Osteoblast (primary cell): Measurements from ENCODE around the gene KTN1. TPM values are rescaled to one million over a fixed set of nuclear protein-coding genes. Genes with fewer than 3 reads are reported as not detected.
A peak's percentile ranks its signal among the peaks of the same experiment; 100 is the strongest.

ENCODE experiments used
- DNase-seq: peaks from one replicate; pipeline ENCODE4 v3.0.0; 2011; ENCODE audit warnings: low spot score, mixed read lengths; ENCODE audit not compliant: insufficient read length; ENCODE audit errors: missing footprints
- H2AFZ ChIP-seq: 2 replicates; pipeline ENCODE4 v1.6.0; 2011; ENCODE audit warnings: mild to moderate bottlenecking, low read length
- H3K27ac ChIP-seq: 2 replicates; pipeline ENCODE4 v1.5.1; 2011; ENCODE audit warnings: mild to moderate bottlenecking, low read depth, low read length, moderate library complexity
- H3K27me3 ChIP-seq: 2 replicates; pipeline ENCODE4 v1.6.0; 2012; ENCODE audit warnings: mild to moderate bottlenecking, control low read depth, inconsistent platforms, low read length, moderate library complexity; ENCODE audit not compliant: insufficient read depth
- H3K36me3 ChIP-seq: 2 replicates; pipeline ENCODE4 v1.5.1; 2011; ENCODE audit warnings: mild to moderate bottlenecking, low read length, control low read depth, moderate library complexity; ENCODE audit not compliant: insufficient read depth
- H3K4me1 ChIP-seq: 2 replicates; pipeline ENCODE4 v1.5.1; 2011; ENCODE audit warnings: mild to moderate bottlenecking, low read length, control low read depth, moderate library complexity; ENCODE audit not compliant: insufficient read depth
- H3K4me2 ChIP-seq: 2 replicates; pipeline ENCODE4 v1.6.0; 2011; ENCODE audit warnings: mild to moderate bottlenecking, low read length; ENCODE audit not compliant: insufficient read depth
- H3K4me3 ChIP-seq: fragments of 200-600 bp; sonication (generic); 3 replicates; pipeline ENCODE4 v1.5.1; 2012; ENCODE audit warnings: mild to moderate bottlenecking, low read length, inconsistent platforms; ENCODE audit not compliant: insufficient read depth
- H3K79me2 ChIP-seq: 2 replicates; pipeline ENCODE4 v1.6.0; 2012; ENCODE audit warnings: mild to moderate bottlenecking, low read length, control low read depth, inconsistent platforms; ENCODE audit not compliant: insufficient read depth
- H3K9me3 ChIP-seq: 2 replicates; pipeline ENCODE4 v1.5.1; 2011; ENCODE audit warnings: low read depth, low read length, control low read depth
- H4K20me1 ChIP-seq: 2 replicates; pipeline ENCODE4 v1.6.0; 2012; ENCODE audit warnings: mild to moderate bottlenecking, low read length, control low read depth; ENCODE audit not compliant: insufficient read depth
- total RNA-seq: library from RNA; depleted of rRNA; stranded (reverse); fragments of >200 nt; gene quantifications from 2 replicates; pipeline ENCODE4 v1.2.3, GENCODE V29; 2012
- TF ChIP-seq, protein P1 (sequence below): IDR thresholded peaks from 2 replicates; pipeline ENCODE4 v1.5.1; 2011; ENCODE audit warnings: mild to moderate bottlenecking, low read depth, low read length, moderate library complexity; ENCODE audit errors: extremely low read depth

The KTN1 gene
- total RNA-seq, 1 donor, result 172 TPM

DNA sequence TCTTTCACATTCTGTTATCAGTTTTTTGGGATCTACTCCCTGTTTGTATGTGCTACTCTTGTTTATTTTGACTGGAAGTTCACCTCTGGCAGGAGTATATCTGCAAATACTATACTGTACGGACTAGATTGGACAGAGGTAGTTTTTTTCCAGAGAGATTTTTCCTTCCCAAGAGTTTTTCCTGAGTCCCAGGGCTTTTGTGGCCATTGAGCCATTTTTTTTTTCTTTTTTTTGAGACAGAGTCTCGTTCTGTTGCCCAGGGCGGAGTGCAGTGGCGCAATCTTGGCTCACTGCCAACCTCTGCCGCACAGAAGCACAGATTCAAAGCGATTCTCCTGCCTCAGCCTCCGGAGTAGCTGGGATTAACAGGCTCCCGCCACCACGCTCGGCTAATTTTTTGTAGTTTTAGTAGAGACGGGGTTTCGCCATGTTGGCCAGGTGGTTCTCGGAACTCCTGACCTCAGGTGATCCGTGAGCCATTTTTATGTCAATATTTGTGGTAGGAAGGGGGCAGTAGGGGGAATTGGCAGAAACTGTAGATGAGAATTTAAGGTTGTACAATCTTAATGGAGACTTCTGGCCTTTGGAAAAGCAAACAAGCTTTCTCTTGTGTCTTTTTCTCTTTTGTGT lies 19.4 kb downstream of the KTN1 start:
- Histone ChIP-seq H3K27ac (no peak overlapping the region), H3K9me3 (no peaks in the 10 kb centered on the region), H3K4me3 (no peak overlapping the region), H2AFZ (no peak overlapping the region), H4K20me1 (peaks cover 12% of the 10 kb centered on the region), H3K4me2 (no peak overlapping the region), H3K79me2 (peaks cover 87% of the 10 kb centered on the region), H3K36me3 (no peaks in the 10 kb centered on the region), H3K4me1 (peaks cover 16% of the 10 kb centered on the region), H3K27me3 (no peaks in the 10 kb centered on the region)
- TF ChIP-seq, protein P1, sequence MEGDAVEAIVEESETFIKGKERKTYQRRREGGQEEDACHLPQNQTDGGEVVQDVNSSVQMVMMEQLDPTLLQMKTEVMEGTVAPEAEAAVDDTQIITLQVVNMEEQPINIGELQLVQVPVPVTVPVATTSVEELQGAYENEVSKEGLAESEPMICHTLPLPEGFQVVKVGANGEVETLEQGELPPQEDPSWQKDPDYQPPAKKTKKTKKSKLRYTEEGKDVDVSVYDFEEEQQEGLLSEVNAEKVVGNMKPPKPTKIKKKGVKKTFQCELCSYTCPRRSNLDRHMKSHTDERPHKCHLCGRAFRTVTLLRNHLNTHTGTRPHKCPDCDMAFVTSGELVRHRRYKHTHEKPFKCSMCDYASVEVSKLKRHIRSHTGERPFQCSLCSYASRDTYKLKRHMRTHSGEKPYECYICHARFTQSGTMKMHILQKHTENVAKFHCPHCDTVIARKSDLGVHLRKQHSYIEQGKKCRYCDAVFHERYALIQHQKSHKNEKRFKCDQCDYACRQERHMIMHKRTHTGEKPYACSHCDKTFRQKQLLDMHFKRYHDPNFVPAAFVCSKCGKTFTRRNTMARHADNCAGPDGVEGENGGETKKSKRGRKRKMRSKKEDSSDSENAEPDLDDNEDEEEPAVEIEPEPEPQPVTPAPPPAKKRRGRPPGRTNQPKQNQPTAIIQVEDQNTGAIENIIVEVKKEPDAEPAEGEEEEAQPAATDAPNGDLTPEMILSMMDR, result no peak
- DNase-seq, result no peak

DNA sequence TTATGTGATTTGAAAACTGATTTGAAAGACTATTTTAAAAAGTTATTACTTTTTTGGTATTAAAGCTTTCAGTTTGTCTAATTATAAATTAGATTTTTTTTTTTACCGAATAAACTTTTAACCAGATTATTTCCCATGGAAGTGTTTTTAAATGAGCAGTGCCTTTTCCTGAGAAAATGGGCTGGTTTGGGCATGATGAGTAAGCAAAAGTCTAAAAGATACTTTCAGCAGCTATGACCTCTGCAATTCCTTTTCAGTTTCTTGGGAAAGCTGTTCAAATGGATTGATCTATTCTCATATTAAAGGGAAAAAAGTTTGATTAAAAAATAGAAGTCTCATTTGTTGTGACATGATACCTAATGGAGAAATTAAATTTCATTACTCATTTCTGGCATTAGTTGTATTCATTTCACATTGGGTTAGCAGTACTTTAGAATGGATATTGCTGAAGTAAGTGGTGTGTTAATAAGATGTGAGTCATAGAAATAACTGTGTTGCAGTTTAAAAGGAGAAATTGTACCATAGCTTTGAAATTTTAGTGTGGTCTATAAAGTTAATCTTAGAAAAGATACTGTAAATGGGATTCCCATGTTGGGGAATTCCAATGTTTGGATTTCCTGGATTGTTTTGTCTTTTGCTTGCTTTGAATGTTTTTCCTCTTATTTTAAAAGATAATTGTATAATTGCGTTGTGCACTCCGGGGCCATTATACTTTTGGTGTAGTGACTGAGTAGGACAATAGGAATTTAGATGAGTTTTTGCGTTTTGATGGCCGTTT lies 21.0 kb downstream of the KTN1 start:
- no peaks in the 10 kb centered on the region for H3K27me3 ChIP-seq
- H3K9me3 ChIP-seq, result no peaks in the 10 kb centered on the region
- no peaks in the 10 kb centered on the region for H3K36me3 ChIP-seq
- TF ChIP-seq, protein P1, result no peak
- no peak for DNase-seq
- peak overlapping the region; percentile 34 for H3K4me3 ChIP-seq
- H3K27ac ChIP-seq, result peak overlapping the region; percentile 76
- peaks cover 89% of the 10 kb centered on the region for H3K79me2 ChIP-seq
- H2AFZ ChIP-seq, result no peak overlapping the region
- peaks cover 13% of the 10 kb centered on the region for H4K20me1 ChIP-seq
- H3K4me1 ChIP-seq, result peaks cover 24% of the 10 kb centered on the region
- peak overlapping the region; percentile 62 for H3K4me2 ChIP-seq

DNA sequence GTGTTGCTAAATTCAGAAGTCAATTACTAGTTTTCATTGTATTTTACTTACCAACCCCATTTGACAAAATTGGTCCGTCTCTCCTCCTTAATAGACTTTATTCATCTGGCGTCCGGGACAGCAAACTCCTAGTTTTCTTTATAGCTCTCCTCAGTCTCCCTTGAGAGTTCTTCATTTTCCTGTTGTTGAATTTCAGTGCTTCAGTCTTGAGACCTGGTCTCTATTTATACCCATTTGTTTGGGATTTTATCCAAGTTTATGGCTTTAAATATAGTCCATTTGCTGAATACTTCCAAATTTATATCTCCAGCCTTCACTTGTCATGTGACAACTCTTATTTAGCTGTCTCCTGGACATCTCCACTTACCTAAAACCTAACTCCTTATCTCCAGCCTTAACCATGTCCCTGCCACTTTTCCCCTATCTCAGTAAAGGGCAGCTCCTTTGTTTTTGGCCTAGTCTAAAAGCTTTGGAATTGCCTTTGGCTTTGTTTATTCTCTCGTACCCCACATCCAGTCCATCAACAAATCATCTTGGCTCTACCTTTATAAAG lies 23.5 kb downstream of the KTN1 start:
- Histone ChIP-seq H2AFZ (no peak overlapping the region), H4K20me1 (peaks cover 13% of the 10 kb centered on the region), H3K4me3 (no peak overlapping the region), H3K27me3 (no peaks in the 10 kb centered on the region), H3K4me1 (peaks cover 26% of the 10 kb centered on the region), H3K36me3 (no peaks in the 10 kb centered on the region), H3K79me2 (peaks cover 88% of the 10 kb centered on the region), H3K27ac (no peak overlapping the region), H3K4me2 (no peak overlapping the region), H3K9me3 (no peaks in the 10 kb centered on the region)
- no peak for DNase-seq
- TF ChIP-seq, protein P1, result no peak

DNA sequence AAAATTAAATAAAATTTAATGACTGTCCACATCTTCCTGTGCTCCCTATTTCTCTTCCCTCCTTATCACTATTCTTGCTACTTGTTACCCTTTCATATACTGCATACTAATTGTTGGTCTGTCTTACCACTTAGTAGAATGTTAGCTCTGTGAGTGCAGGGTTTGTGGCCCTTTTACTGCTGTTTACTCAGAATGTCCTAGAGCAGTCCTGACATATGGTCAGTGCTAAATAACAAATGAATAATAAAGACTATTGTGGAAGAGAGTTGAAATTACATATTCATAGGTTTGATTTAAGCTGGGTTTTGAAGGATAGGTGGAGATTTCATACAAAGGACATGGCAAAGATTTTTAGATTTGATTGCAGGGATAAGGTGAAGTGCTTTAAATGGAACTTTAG lies 24.5 kb downstream of the KTN1 start:
- Histone ChIP-seq H3K36me3 (no peaks in the 10 kb centered on the region), H3K9me3 (no peaks in the 10 kb centered on the region), H3K79me2 (peaks cover 88% of the 10 kb centered on the region), H3K4me2 (no peak overlapping the region), H2AFZ (no peak overlapping the region), H3K27ac (no peak overlapping the region), H3K27me3 (no peaks in the 10 kb centered on the region), H3K4me3 (no peak overlapping the region), H4K20me1 (peaks cover 17% of the 10 kb centered on the region), H3K4me1 (peaks cover 32% of the 10 kb centered on the region)
- no peak for DNase-seq
- TF ChIP-seq, protein P1, result no peak
